ENCODE measurements around the gene CNOT8.
"Not testable (repeated sequence)": the region's sequence is repeated elsewhere in the genome, so short reads cannot be mapped to it uniquely, and the experiment has no call there.

CNOT8 gene

GRCh38 chr5:154866841-154867240 lies 8.4 kb downstream of the CNOT8 start:
- no peak for DNase-seq

GRCh38 chr5:154868702-154869101 lies 10.3 kb downstream of the CNOT8 start:
- no peak for DNase-seq

DNA sequence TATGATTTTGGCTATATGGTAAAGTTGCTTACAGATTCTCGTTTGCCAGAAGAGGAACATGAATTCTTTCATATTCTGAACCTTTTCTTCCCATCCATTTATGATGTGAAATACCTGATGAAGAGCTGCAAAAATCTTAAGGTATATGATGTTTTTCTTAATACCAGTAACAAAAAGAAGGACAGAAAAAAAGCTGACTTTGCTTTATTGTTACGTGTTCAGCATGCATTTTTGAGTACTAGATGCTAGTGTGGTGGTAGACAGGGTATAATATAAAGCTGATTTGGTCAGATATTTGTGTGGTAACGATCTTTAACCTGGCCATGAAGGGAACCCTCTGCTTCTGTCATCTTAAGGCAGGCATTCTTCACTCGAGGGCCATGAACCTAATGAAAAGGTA lies 13.3 kb downstream of the CNOT8 start:
- no peak for DNase-seq

DNA sequence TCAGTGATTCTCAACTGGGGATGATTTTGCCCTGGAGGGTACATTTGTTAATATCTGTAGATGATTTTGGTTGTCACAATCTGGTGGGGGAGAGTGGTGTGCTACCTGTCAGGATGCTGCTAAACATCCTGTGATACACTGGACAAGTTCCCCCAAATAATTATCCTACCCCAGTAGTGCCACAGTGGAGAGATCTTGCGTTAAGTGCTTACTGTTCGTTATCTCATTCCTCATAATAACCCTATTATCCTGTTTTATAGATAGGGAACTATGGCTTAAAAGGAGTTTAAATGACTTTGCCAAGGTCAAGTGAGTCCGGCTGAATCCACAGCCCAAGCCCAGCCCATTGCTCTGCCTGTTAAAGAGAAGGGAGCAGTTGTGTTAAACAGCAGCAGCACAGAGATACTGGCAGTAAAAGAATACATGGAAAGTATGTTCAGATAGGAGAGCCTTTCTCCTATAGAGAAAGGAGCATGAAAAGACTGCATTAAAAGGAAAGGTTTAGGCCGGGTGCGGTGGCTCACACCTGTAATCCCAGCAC lies 15.4 kb downstream of the CNOT8 start:
- no peak for DNase-seq

GRCh38 chr5:154878642-154879335 lies 20.4 kb downstream of the CNOT8 start:
- DNase-seq, result no peak

- DNase-seq, result no peak
Measured at GRCh38 chr5:154881986-154882385, 23.6 kb downstream of the CNOT8 start.

- DNase-seq, result no peak
Measured at GRCh38 chr5:154884424-154884823, 26.0 kb downstream of the CNOT8 start.

DNA sequence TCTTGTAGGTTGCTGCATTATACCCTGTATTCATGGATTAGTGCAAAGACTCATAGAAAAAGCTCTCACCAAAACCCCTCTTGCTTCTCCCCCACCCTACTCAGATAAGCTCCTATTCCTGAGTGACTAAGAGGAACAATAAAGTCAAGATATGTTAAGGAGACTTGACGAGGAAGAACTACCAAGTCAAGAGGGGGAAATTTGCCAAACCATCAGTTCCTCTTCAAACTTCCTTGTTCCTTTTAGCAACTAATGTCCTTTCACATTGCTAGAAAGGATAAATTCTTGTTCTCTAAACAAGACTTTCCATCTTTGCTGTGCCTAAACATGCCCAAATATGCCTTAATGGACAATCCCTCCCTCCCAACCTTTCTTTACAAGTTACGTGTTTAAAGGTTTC lies 27.0 kb downstream of the CNOT8 start:
- DNase-seq, result no peak

GRCh38 chr5:154892369-154892771 lies 33.9 kb downstream of the CNOT8 start:
- no peak for DNase-seq

- no peak for DNase-seq
Measured at GRCh38 chr5:154893381-154893780, 35.0 kb downstream of the CNOT8 start.

- DNase-seq, result no peak
Measured at GRCh38 chr5:154895606-154896561, 37.5 kb downstream of the CNOT8 start.

DNA sequence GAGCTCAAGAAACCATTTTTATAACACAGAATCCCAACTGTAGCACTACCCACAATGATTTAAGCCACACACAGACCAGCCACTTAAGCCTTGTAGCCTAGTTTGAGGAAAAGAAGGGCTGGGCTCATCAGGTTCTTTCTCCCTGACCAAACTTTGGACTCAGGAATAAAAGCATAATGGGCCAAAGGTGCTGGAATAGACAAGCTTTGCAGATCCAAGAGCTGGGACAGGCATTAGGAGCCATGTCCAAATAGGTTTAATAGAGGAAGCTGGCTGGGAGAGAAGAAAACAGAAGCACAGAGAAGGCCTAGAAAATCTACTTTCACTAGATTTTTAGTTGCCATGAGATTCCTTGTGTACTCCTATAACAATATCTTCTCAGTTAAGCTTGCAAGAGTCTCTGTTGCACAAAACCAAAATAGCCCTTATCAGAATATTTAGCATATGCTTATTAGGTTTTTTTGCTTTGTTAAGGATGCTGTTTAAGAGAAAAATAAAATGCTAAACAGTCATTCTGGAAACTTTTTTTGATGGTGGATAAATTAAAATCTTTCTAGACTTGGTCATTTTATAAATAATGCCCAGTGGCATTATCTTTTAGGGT lies 38.2 kb downstream of the CNOT8 start:
- DNase-seq, result no peak

GRCh38 chr5:154898210-154898609 lies 39.8 kb downstream of the CNOT8 start:
- DNase-seq, result no peak

DNA sequence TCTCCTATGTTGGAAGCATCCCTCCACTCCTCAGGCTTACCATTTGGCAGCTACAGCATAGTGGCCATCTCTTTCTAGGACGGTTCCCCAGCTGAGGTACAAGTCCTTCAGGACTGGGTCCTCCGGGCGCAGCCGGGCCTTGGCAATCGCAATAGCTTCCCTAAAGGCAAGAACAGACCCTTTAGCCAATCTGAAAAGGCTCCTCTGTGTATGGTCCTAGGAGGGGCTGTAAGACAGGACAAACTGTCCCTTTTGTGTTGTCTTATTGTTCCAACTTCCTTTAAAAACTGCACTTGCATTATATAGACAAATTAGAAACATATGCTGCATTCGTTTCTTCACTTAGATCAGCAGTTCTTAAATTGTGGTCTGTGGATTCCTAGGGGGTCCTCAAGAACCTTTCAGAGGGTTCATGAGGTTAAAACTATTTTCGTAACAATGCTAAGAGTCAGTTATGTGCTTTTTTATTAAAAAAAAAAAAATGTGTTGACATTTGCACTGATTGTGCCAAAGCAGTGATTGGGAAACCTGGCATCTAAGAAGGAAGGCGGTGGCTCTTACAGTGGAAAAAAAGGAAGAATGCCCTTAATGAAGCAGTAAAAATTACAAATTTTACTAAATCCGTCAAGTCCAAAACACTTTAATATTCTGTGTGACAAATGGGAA lies 40.9 kb downstream of the CNOT8 start:
- no peak for DNase-seq

- DNase-seq, result no peak
Measured at GRCh38 chr5:154900066-154900465, 41.6 kb downstream of the CNOT8 start.

- DNase-seq, result no peak
Measured at GRCh38 chr5:154901276-154901675, 42.8 kb downstream of the CNOT8 start.

DNA sequence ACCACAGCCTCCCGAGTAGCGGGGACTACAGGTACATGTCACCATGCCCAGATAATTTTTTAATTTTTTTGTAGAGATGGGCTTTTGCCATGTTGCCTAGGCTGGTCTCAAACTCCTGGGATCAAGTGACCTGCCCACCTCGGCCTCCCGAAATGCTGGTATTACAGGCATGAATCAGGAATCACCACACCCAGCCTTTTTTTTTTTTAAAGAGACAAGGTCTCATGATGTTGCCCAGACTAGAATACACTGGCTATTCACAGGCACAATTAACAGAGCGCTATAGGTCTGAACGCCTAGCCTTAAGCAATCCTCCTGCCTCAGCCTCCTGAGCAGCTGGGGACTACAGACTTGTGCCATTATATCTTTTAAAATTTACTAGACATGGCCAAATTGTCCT lies 43.5 kb downstream of the CNOT8 start:
- no peak for DNase-seq

DNA sequence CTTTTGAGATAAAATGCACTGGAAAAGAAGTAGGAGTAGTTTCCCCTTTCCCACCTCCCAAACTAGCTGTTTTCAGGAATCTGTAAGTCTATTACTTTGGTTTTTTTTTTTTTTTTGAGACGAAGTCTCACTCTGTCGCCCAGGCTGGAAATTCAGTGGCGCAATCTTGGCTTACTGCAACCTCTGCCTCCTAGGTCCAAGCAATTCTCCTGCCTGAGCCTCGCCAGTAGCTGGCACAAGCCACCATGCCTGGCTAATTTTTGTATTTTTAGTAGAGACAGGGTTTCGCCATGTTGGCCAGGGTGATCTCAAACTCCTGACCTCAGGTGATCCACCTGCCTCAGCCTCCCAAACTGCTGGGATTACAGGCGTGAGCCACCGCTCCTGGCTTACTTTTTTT lies 47.2 kb downstream of the CNOT8 start:
- not testable (repeated sequence) for DNase-seq

- no peak for DNase-seq
Measured at GRCh38 chr5:154916874-154917273, 58.4 kb downstream of the CNOT8 start.

DNA sequence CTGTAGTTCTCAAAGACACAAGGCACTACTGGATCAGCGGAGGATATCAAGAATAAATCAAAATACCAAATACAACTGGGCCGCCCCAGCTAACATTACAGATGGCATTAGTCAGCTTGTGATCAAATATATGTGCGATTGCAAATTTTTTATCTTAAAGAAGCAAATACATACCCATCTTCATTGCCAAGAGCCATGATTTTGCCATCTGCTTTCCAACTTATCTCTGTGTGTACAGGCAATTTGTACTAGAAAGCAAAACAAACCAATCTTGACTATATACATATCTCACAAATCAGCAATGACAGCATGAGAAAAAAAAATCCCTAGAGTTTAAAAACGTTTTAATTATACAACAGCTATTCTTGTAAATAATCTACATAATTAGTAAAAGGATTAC lies 59.3 kb downstream of the CNOT8 start:
- no peak for DNase-seq

- DNase-seq, result no peak
Measured at GRCh38 chr5:154923441-154924430, 65.3 kb downstream of the CNOT8 start.
